ENCODE measurements around the gene TIMP2.

Gene TIMP2

GRCh38 chr17:78962345-78962983, 37.3 kb upstream of the TIMP2 start:
- no peak for DNase-seq (ENCODE audit: low read depth)
- no peak for TF ChIP-seq CTCF (conservative IDR thresholded peaks at IDR 0.05; ENCODE audit: low read depth, low read length)
- no peak overlapping the region for H3K4me3 ChIP-seq (ENCODE audit: low read length)

- H3K4me3 ChIP-seq (ENCODE audit: low read length), result no peak overlapping the region
- no peak for DNase-seq (ENCODE audit: low read depth)
- TF ChIP-seq CTCF (conservative IDR thresholded peaks at IDR 0.05; ENCODE audit: low read depth, low read length), result no peak
Observed at GRCh38 chr17:78961571-78961970, 36.4 kb upstream of the TIMP2 start.

GRCh38 chr17:78960928-78961327, 35.7 kb upstream of the TIMP2 start:
- no peak for TF ChIP-seq CTCF (conservative IDR thresholded peaks at IDR 0.05; ENCODE audit: low read depth, low read length)
- no peak for DNase-seq (ENCODE audit: low read depth)
- no peak overlapping the region for H3K4me3 ChIP-seq (ENCODE audit: low read length)

- TF ChIP-seq CTCF (conservative IDR thresholded peaks at IDR 0.05; ENCODE audit: low read depth, low read length), result no peak
Observed at GRCh38 chr17:78959803-78960202, 34.6 kb upstream of the TIMP2 start.

GRCh38 chr17:78958641-78959127, 33.5 kb upstream of the TIMP2 start:
- no peak for TF ChIP-seq CTCF (conservative IDR thresholded peaks at IDR 0.05; ENCODE audit: low read depth, low read length)
- peak; percentile 49 for DNase-seq (ENCODE audit: low read depth)
- H3K4me3 ChIP-seq (ENCODE audit: low read length), result no peak overlapping the region

More at GRCh38 chr17:78959803-78960202, 34.6 kb upstream of the TIMP2 start:
- DNase-seq (ENCODE audit: low read depth), result no peak
- no peak overlapping the region for H3K4me3 ChIP-seq (ENCODE audit: low read length)

GRCh38 chr17:78957128-78957527, 31.9 kb upstream of the TIMP2 start:
- H3K4me3 ChIP-seq (ENCODE audit: low read length), result no peak overlapping the region
- DNase-seq (ENCODE audit: low read depth), result no peak
- no peak for TF ChIP-seq CTCF (conservative IDR thresholded peaks at IDR 0.05; ENCODE audit: low read depth, low read length)

GRCh38 chr17:78956254-78956653, 31.1 kb upstream of the TIMP2 start:
- H3K4me3 ChIP-seq (ENCODE audit: low read length), result no peak overlapping the region
- TF ChIP-seq CTCF (conservative IDR thresholded peaks at IDR 0.05; ENCODE audit: low read depth, low read length), result no peak
- no peak for DNase-seq (ENCODE audit: low read depth)

Data from retinal pigment epithelial cell (primary cell).